HUDEP-2 (cell line): ENCODE data around the gene KCNN2.
A peak's percentile ranks its signal among the peaks of the same experiment; 100 is the strongest.
"Not testable (repeated sequence)": the region's sequence is repeated elsewhere in the genome, so short reads cannot be mapped to it uniquely, and the experiment has no call there.

Experiments
- DNase-seq, 76 experiments: peaks; one replicate each; lab custom pipeline; 2025; ENCODE audit not compliant: unreplicated experiment in 76 of 76; lab: John Stamatoyannopoulos, UW

Gene KCNN2

DNA sequence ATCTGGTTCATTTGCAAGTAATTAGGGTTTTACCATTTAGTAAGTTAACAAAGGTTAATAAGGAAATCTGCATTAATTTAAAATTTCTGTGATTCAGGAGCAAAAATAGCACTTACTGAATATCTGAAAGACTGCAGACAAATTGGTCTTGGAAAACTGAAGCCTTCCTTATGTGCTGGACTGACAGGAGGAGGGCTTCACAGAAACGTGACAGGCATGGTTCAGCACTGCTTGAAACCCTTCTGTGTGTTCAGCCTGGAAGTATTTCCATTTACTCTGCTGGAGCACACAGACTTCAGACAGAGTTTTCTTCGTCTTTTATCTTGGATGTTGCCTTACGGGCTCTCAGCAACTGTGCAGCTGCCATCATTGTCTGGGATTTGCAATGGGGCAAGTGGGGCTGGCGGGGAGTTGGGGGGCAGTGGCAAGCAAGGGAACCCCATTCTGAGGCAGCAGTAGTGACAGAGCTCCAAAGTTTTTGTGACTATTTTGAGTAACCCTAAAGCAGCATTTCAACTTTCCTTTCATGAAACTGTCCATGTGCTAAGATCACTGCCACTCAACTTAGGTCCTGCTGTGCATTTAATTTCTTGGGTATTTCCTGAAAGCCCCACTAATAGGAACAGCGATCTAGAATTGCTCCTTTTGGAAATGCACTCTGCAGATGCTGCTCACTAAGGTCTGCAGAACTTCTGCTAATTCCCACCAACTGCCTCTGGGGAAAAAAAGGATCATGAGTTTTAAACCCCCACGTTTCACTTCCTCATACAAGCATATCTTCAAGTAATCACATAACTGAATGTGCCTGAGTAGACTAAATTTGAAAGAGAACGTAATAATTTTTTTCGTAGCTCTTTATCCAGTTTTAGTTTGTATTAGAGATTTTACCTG, 56.6 kb downstream of the KCNN2 start:
- DNase-seq: no peak

DNA sequence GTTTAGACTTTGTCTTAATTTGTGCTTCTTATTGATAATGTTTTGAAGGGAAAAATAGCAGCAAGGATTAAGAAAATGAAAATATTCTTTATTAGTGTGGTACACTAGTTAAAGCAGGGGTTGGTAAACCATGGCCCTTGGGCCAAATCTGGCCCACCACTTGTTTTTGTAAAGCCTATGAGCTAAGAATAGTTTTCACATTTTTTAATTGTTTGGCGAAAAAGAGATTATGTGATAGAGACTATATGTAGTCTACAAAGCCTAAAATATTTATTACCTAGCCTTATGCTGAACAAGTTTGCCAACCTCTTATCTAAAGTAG, 57.2 kb downstream of the KCNN2 start:
- no peak for DNase-seq

DNA sequence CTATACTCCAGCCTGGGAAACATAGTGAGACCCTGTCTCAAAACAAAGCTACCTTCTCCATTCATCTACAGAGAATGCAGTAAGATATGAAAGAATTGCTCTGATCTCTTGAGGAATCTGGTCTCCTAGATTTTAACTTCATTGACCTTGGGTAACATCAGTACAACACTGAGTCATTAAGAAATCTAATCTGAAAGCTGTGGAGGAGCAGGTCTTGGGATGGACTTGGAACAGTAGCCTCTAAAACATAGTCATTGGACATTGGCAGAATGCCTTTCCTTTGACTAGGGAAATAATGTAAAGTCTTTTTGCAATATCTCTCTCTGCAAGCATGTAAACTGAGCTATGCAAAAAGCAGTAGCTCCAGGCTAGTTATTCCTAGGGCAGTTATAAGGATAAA, 58.1 kb downstream of the KCNN2 start:
- DNase-seq: no peak

DNA sequence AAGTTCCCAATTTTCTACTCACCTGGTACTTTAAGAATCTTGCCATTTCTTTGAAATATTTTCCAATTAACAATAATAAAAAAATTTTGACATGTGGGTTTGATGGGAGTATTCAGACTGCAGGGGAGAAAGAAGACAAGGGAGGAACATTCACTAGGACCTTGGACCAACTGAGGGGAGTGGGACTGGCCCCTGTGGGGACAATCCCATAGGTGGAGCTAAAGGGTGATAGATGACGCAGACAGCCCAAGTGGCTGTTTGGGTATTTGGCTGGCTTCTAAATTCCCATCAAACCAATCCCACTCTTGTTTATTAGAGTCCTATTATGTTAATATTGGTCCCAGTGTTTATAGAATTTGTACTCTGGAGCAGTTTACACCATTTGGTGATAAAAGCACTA, 65.3 kb downstream of the KCNN2 start:
- DNase-seq: no peak

DNA sequence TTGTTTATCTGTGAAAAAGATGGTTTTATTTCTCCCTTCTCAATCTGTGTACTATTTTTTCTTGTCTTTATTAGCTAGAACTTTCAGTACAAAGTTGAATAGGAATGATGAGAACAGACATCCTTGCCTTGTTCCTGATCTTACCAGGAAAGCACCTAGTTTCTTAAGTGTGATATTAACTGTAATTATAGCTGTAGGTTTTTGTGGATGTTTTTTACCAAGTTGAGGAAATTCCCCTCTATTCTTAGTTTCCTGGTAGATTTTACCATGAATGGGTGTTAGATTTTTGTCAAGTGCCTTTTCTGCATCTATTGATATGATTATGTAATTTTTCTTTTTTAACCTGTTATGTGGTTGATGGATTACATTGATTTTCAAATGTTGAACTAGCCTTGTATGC, 68.7 kb downstream of the KCNN2 start:
- no peak for DNase-seq

DNA sequence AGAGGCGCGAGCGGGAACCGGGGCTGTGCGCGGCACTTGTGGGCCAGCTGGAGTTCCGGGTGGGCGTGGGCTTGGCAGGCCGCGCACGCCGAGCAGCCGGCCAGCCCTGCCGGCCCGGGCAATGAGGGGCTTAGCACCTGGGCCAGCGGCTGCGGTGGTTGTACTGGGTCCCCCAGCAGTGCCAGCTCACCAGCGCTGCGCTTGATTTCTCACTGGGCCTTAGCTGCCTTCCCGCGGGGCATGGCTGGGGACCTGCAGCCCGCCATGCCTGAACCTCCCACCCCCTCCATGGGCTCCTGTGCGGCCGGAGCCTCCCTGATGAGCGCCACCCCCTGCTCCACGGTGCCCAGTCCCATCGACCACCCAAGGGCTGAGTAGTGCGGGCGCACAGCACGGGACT, 70.8 kb downstream of the KCNN2 start:
- DNase-seq: not testable (repeated sequence)

DNA sequence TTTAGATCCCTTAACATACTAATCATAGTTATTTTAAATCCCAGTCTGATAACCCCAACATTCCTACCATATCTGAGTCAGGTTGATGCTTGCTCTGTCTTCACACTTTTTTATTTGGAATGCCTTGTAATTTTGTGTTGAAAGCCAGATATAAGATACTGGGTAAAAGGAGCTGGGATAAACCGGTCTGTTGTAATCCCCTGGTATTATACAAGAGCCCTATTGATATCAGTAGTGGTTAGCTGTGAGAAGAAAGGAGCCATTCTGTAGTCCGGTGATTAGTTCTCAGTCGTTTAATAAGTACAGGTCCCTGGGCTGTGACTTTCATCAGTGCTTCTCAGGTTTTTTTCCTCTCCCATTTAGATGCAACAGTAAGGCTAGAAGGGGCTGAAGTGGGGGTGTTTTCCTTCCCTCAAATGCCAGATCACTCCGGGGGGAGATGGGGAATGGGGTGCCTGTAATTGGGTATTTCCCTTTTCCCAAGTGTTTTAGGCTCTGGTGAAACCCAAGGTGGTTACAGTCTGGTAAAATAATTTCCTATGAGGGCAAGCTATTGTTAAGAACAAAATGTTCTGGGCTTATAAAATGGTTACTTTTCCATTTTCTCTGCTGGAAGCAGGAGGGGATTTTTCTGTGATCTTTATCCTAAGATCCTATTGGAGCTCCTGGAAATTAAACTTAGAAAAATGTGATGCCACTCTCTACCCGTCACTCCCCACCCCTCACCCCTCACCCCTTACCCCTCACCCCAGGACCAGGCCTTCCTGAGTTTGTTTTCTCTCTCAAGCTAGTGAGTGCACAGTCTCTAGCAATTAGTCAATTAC, 72.7 kb downstream of the KCNN2 start:
- no peak for DNase-seq

DNA sequence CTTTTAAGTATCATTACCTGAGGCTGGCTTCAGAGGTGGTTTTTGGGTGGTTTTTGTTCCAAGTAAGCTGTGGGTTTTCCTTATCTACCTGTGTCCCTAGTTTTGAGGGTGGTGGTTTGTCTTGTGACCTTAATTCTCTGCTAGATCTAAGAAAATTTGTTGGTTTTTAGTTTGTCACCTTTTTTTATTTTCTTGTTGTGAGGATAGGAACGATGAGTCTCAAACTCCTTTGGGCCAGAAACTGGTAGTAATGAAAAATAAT, 73.3 kb downstream of the KCNN2 start:
- DNase-seq: no peak

DNA sequence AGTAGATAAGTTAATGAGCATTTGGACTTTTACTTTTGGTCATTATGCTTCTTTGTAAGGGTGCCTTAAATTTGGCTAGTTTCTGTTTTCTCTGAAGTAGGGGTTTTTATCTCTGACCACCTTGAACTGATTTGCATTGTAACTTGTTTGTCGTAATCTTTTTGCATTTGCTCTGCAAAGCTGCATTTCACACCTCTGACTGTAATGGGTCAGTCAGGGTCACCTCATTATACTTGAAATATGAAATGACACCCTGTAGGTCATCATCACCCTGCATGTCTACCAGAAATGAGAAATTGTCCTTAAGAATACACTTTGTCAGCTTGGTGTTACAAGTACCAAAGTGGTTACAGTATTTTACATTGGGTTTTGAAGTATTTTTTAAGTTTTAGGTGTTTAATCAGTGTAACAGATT, 74.0 kb downstream of the KCNN2 start:
- no peak for DNase-seq

DNA sequence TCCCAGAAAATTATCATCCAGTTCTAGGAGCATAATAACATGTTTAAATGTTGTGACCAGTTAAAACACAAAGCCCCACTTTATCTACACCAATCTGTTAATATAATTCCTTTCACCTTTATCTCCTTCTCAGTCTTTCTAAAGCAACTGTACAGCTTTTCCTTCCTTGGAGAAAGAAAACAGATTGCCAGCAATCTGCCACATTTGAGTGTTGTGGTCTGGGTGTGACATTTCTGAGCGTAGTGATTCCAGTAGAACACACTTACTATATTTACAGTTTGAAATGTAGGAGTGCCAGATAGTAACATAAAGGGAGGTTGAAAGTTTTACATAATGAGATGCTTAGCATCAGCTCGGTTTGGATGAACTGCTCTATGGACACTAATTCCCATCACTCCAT, 76.1 kb downstream of the KCNN2 start:
- DNase-seq: no peak

DNA sequence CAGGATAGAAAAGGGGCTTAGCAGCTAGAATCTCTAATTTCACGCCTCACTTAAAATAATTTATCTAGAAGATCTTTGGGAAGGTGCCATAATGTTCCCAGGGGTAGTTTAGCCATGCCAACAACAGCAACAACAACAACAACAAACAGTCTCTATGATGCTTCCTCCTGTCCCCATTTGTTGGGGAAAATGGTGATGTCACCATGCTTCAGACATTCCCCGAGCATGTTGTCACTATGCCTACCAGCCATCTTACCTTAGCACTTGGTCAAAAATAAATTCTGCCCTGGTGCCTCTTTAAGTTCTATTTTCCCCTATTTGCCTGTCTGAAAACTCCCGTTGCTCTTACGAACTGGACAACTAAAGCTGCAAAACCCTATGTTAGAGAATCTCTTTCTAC, 76.6 kb downstream of the KCNN2 start:
- no peak for DNase-seq

DNA sequence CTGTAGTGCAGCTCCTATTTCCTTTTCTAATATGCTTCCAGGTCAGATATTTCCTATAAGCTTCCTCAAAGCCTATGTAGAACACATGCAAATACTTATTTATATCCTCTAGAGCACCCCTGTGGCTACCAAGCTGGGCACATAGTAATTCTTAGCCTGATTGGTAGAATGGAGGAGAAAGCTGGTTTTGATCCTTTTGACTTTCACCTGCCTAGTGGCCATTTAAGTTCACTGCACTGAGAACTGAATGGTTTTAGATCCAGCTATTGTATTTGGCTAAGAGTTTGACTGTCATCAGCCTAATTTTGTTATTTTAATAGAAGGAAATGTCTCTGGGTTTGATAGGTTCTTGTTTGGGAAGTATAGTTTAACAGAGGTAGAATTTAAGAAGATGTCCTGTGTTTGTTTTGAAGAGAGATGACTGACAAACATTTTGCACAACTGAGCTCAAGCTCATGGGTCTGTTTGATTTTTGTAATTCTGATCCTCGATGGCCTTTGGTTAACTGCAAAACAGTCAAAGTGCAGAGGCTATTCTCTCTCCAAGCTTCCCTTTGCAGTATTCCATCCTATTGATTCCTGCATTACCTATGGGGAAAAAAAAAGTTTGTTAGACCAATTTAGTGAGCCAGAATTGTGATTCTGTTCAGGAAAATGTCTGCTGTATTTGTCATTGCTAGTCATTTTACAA, 85.4 kb downstream of the KCNN2 start:
- no peak for DNase-seq

DNA sequence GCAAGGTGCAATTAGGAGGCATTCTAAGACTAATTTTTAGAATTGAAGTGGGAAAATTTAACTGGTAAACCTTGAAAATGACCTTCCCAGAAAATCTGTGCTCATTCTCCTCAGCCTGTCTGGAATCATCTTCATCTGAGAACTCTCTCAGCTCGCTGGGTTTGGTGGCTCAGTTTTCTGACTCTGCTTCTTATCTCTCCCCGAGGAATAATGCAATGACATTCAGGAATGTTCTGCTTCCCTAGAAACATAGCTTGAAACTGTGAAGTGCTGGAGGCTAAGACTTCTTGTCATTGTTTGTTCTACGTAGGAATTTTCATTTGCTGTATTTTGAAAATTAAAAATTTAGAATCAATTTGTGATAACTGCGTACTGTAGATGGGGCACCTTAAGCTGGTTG, 86.6 kb downstream of the KCNN2 start:
- no peak for DNase-seq

DNA sequence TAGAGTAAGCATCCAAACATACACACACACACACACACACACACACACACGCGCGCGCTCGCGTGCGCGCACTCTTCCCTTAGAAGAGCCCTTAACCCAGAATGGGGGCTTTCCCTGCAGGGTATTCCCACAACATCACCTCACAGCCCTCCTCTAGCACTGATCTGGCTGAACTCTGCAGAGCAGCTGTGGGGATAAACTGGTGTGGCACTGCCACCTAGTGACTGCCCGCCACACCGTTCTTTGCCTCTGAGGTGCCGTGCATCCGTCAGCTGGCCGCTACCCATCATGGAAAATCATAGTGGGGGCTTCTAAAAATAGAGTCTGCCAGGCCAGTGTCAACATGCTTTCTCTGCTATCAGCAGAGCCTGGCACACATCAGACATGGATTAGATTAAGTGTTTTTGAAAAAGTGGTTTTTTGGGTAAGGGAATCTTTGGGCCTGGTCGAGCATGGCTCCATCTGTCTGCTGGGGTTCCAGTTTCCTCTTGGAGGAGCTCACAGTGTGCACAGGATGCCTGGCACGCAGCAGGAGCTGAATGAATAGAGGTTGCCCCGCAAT, 88.1 kb downstream of the KCNN2 start:
- DNase-seq: peak in 38 of 76 experiments; percentile 0 to 42 (median 8)

DNA sequence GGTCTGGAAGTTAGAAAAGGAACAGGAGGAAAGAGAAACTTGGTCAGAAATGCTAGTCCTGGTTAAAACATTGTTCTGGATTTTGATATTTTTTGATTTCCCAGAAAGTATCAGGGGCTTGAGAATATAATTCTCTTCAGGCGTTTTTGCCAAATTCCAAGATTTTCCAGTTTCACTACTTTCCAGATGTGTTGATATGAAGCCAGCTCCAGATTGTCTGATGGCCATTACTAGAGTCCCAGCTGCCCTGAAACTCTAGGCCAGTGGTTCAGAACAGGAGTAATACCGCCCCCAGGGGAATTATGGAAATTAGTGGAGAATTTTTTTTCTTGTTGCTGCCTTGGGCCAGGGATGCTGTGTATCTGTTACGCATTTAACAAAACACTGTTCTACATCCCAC, 88.6 kb downstream of the KCNN2 start:
- DNase-seq: peak in 1 of 76 experiments; percentile 2

DNA sequence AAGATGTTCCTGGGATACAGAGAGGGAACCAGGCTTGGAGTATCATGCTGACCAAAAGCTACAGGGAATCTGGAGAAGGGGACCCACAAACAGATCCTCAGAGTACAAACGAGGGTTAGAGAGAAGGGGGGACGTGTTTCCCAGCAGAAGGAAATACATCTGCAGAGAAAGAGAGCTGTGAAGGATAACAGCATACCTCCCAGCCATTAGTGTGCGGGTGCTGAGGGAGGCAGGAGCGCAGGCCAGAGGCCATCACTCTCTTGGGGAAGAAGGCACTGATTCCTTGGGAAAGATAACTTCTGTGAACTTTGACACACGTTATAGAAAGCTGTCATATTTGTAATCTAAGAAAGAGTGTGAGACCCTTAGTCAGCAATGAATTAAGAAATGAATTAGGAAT, 96.9 kb downstream of the KCNN2 start:
- DNase-seq: no peak

DNA sequence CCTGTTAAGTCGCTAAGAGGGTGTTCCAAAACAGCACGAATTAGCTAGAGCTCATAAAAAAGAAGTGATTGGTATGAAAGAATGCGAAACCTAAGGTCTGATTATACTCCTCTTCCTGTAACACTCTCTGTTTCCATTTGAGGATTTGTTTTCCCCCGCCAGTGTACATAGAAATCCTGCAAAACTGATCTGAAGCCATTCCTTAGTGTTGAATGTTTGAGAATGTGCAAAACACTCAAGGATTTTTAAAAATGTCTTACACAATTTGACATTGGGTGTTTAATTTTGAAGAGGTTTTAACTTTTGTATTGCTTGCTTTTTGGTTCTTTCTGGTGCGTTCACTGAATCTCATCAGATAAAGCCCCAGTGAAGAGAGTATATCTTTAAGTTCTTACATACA, 105.3 kb downstream of the KCNN2 start:
- no peak for DNase-seq

DNA sequence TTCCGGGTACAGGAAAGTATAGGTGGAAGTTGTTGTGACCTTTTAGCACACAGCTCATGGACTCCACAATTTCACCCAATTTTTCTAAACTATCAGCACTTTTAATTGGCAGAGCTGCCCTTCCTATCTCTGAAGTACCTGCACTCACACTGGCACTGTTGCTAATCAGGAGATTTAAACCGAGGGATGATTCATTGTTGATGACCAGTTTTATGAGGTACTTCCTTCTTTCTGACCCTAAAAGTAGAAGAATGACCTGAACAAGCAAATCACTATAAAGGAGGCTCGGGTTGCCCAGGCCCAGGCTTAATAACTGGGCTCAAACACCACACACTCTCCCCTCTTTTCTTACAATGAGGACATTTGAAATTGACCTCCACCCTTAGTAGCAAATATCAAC, 105.9 kb downstream of the KCNN2 start:
- DNase-seq: no peak

DNA sequence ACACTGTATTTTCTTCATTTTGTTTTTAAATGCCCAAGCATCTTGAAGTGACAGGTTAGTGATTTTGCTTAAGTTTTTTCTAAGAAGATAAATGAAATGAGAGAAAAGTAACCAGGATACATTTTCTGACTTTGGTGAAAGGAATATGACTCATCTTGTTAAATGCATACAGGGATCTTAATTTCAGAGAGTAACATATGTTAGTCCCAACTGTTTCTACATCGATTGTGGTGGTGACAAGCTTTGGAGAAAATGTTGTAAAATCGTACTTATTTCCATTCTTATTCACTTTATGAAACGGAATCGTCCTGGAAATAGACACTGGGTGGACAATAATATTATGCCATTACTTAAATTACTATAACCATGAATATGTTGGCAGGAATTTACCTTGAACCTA, 107.5 kb downstream of the KCNN2 start:
- DNase-seq: no peak

DNA sequence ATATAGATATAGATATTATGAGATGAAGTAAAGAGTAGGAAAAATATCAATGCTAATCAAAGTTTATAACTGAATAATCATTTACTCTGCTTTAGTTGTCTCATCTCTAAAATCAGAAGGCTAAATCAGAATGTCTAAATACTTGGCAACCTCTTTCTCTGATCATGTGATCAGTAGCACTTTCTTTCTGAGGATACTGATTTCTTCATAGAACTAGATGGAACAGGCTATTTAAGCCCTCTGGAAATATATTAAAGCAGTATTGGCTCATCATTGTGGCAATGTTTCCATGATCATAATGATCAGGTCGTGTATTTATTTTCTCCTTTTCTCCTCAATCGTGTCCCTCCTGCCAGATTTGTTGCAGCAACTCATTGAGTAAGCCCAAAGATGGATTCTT, 109.7 kb downstream of the KCNN2 start:
- DNase-seq: no peak

DNA sequence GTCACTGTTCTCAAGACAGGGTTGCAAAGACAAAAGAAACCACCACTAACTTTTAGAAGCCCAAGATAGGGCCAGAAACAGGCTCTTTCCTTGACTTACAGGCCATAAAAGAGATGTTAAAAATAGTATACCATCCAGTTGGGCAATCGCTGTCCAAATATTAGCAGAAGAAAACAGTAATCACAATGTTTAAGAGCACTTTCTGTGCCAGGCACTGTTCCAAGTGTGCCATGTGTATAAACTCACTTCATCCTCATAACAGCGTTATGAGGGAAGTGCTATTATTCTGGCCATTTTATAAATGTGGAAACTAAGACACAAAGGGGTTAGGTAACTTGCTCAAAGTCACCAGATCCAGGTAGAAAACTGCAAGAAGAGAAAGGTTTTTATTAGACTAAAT, 111.7 kb downstream of the KCNN2 start:
- DNase-seq: no peak
